SU-DHL-6 (cell line): ENCODE results near the gene IPCEF1.

Experiments used
- EZH2phosphoT487 ChIP-seq: fragments of 200-600 bp; sonication (generic), shearing (Covaris generic); conservative IDR thresholded peaks from 2 replicates; pipeline ENCODE4 v1.6.1; 2018; ENCODE audit warnings: mild to moderate bottlenecking, antibody characterized with exemption, low read length, moderate library complexity, mixed read lengths
- TF ChIP-seq, protein P1 (sequence below): fragments of 200-600 bp; sonication (generic); IDR thresholded peaks from one replicate; pipeline ENCODE4 v1.5.1; 2017; ENCODE audit warnings: antibody characterized with exemption, mild to moderate bottlenecking, low read length, moderate library complexity; ENCODE audit not compliant: insufficient read depth, poor library complexity, severe bottlenecking

- TF ChIP-seq EZH2phosphoT487 = no peak
- TF ChIP-seq, protein P1, sequence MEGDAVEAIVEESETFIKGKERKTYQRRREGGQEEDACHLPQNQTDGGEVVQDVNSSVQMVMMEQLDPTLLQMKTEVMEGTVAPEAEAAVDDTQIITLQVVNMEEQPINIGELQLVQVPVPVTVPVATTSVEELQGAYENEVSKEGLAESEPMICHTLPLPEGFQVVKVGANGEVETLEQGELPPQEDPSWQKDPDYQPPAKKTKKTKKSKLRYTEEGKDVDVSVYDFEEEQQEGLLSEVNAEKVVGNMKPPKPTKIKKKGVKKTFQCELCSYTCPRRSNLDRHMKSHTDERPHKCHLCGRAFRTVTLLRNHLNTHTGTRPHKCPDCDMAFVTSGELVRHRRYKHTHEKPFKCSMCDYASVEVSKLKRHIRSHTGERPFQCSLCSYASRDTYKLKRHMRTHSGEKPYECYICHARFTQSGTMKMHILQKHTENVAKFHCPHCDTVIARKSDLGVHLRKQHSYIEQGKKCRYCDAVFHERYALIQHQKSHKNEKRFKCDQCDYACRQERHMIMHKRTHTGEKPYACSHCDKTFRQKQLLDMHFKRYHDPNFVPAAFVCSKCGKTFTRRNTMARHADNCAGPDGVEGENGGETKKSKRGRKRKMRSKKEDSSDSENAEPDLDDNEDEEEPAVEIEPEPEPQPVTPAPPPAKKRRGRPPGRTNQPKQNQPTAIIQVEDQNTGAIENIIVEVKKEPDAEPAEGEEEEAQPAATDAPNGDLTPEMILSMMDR = no peak
Observed at GRCh38 chr6:154399097-154399496, 42.5 kb upstream of the IPCEF1 start.
